Measurements from ENCODE around the gene NUP42.

- TF ChIP-seq SMARCA5 (IDR thresholded peaks at IDR 0.05): no peak
- no peak for TF ChIP-seq CTCF (IDR thresholded peaks at IDR 0.05 in 2 of 3, conservative IDR thresholded peaks at IDR 0.05 in 1 of 3; ENCODE audit: control insufficient read depth in 2 of 3, extremely low read depth in 1 of 3, insufficient read depth in 1 of 3, low read depth in 3 of 3, low read length in 3 of 3)
- TF ChIP-seq MEF2B (IDR thresholded peaks at IDR 0.05; ENCODE audit: partially characterized antibody, poor library complexity, severe bottlenecking): no peak
- no peak for TF ChIP-seq ZBTB33 (IDR thresholded peaks at IDR 0.05)
- no peak for TF ChIP-seq RCOR1 (conservative IDR thresholded peaks at IDR 0.05; ENCODE audit: low read depth, low read length)
- no peak for TF ChIP-seq RAD21 (IDR thresholded peaks at IDR 0.05; ENCODE audit: insufficient read depth, low read depth, low read length)
- TF ChIP-seq RBBP5 (conservative IDR thresholded peaks at IDR 0.05): no peak
Measured at GRCh38 chr7:23164846-23165245, 17.0 kb upstream of the NUP42 start.
